Epithelial cell of umbilical artery (primary cell): ENCODE measurements around the gene COMMD6. TPM values are rescaled to one million over a fixed set of nuclear protein-coding genes. Genes with fewer than 3 reads are reported as not detected.

Source experiments
- total RNA-seq: library from RNA; depleted of rRNA; stranded (reverse); fragments of >200 nt; gene quantifications from 2 replicates; pipeline ENCODE4 v1.2.3, GENCODE V29; 2014

The COMMD6 gene
- 28.3 and 104 TPM in 2 replicates for total RNA-seq

GRCh38 chr13:75537401-75538365 lies at the start of gene COMMD6:
COMMD6 (minus strand) TSS chr13:75537841; CDS start chr13:75537805, 36 bp downstream.

GRCh38 chr13:75549262-75550158 lies 11.9 kb upstream of the COMMD6 start, which contains the start of gene UCHL3:
UCHL3 (plus strand) TSS chr13:75549791; CDS start chr13:75549821, 30 bp downstream.

GRCh38 chr13:75482070-75482819 lies 55.4 kb downstream of the COMMD6 start, which contains the start of gene TBC1D4:
TBC1D4 (minus strand) TSS chr13:75482169; CDS start chr13:75481767, 402 bp downstream.

Other genes with a start within 250 kb of the COMMD6 start
- 57.6 and 64.6 TPM in 2 replicates for gene TBC1D4, start 55.7 kb downstream of the COMMD6 start, total RNA-seq
- gene UCHL3, start 11.9 kb upstream of the COMMD6 start, total RNA-seq, result 58.8 and 61.9 TPM in 2 replicates
- gene LMO7, start 98.5 kb upstream of the COMMD6 start, total RNA-seq, result 8.8 and 38.7 TPM in 2 replicates